ENCODE measurements around the gene DHFR. TPM values are rescaled to one million over a fixed set of nuclear protein-coding genes. Genes with fewer than 3 reads are reported as not detected.

The DHFR gene
- total RNA-seq, 1 donor from 2014 or later = 23.5 TPM

GRCh38 chr5:80620211-80620610 lies 34.6 kb downstream of the DHFR start:
- Mint-ChIP-seq H3K27me3 (ENCODE audit: unreplicated experiment) (no peaks in the 10 kb centered on the region), H3K4me1 (ENCODE audit: low read depth, unreplicated experiment) (peaks cover 1% of the 10 kb centered on the region), H3K4me3 (ENCODE audit: unreplicated experiment) (no peak overlapping the region), H3K27ac (ENCODE audit: unreplicated experiment) (no peak overlapping the region), H3K9me3 (ENCODE audit: unreplicated experiment) (no peaks in the 10 kb centered on the region), H3K36me3 (ENCODE audit: unreplicated experiment) (no peaks in the 10 kb centered on the region)
- TF ChIP-seq CTCF (IDR thresholded peaks at IDR 0.05; ENCODE audit: partially characterized antibody, unreplicated experiment) = no peak
- no peak for DNase-seq

- H3K4me3 Mint-ChIP-seq (ENCODE audit: unreplicated experiment) = no peak overlapping the region
- H3K27ac Mint-ChIP-seq (ENCODE audit: unreplicated experiment) = no peak overlapping the region
- H3K9me3 Mint-ChIP-seq (ENCODE audit: unreplicated experiment) = no peaks in the 10 kb centered on the region
- H3K27me3 Mint-ChIP-seq (ENCODE audit: unreplicated experiment) = no peaks in the 10 kb centered on the region
- no peak for TF ChIP-seq CTCF (IDR thresholded peaks at IDR 0.05; ENCODE audit: partially characterized antibody, unreplicated experiment)
- no peak for DNase-seq
- no peaks in the 10 kb centered on the region for H3K36me3 Mint-ChIP-seq (ENCODE audit: unreplicated experiment)
- peaks cover under 1% of the 10 kb centered on the region for H3K4me1 Mint-ChIP-seq (ENCODE audit: low read depth, unreplicated experiment)
Observed at GRCh38 chr5:80619086-80619485, 35.7 kb downstream of the DHFR start.

- no peaks in the 10 kb centered on the region for H3K36me3 Mint-ChIP-seq (ENCODE audit: unreplicated experiment)
- no peak for TF ChIP-seq CTCF (IDR thresholded peaks at IDR 0.05; ENCODE audit: partially characterized antibody, unreplicated experiment)
- no peaks in the 10 kb centered on the region for H3K9me3 Mint-ChIP-seq (ENCODE audit: unreplicated experiment)
- no peaks in the 10 kb centered on the region for H3K4me1 Mint-ChIP-seq (ENCODE audit: low read depth, unreplicated experiment)
- H3K27me3 Mint-ChIP-seq (ENCODE audit: unreplicated experiment) = no peaks in the 10 kb centered on the region
- H3K27ac Mint-ChIP-seq (ENCODE audit: unreplicated experiment) = no peak overlapping the region
- no peak for DNase-seq
- H3K4me3 Mint-ChIP-seq (ENCODE audit: unreplicated experiment) = no peak overlapping the region
Observed at GRCh38 chr5:80618438-80618837, 36.3 kb downstream of the DHFR start.

- Mint-ChIP-seq H3K9me3 (ENCODE audit: unreplicated experiment) (no peaks in the 10 kb centered on the region), H3K27ac (ENCODE audit: unreplicated experiment) (no peak overlapping the region), H3K27me3 (ENCODE audit: unreplicated experiment) (no peaks in the 10 kb centered on the region), H3K4me3 (ENCODE audit: unreplicated experiment) (no peak overlapping the region), H3K4me1 (ENCODE audit: low read depth, unreplicated experiment) (no peaks in the 10 kb centered on the region), H3K36me3 (ENCODE audit: unreplicated experiment) (no peaks in the 10 kb centered on the region)
- no peak for TF ChIP-seq CTCF (IDR thresholded peaks at IDR 0.05; ENCODE audit: partially characterized antibody, unreplicated experiment)
- no peak for DNase-seq
Observed at GRCh38 chr5:80615266-80615914, 39.4 kb downstream of the DHFR start.

GRCh38 chr5:80609692-80610091 lies 45.1 kb downstream of the DHFR start:
- Mint-ChIP-seq H3K27me3 (ENCODE audit: unreplicated experiment) (no peaks in the 10 kb centered on the region), H3K4me1 (ENCODE audit: low read depth, unreplicated experiment) (no peaks in the 10 kb centered on the region), H3K4me3 (ENCODE audit: unreplicated experiment) (no peak overlapping the region), H3K36me3 (ENCODE audit: unreplicated experiment) (no peaks in the 10 kb centered on the region), H3K9me3 (ENCODE audit: unreplicated experiment) (no peaks in the 10 kb centered on the region), H3K27ac (ENCODE audit: unreplicated experiment) (no peak overlapping the region)
- no peak for TF ChIP-seq CTCF (IDR thresholded peaks at IDR 0.05; ENCODE audit: partially characterized antibody, unreplicated experiment)
- no peak for DNase-seq
